K562 (cell line): ENCODE measurements around the gene ACOT7. TPM values are rescaled to one million over a fixed set of nuclear protein-coding genes. Genes with fewer than 3 reads are reported as not detected.

Experiments used
- ATAC-seq: fragments of 200-7000 bp; cut with Tn5 transposase; 3 replicates; pipeline ENCODE4 v1.9.1; 2020; ENCODE audit warnings: moderate library complexity
- BruUV-seq: library from RNA; stranded (reverse); fragments of 400-500 nt; replicated peaks from 2 replicates; lab custom pipeline; 2021; lab: Mats Ljungman, UMichigan
- CTCF ChIA-PET: fragments of 300-600 bp; formaldehyde crosslinking; extraction: SDS; loops from one replicate; lab custom pipeline; 2021; ENCODE audit warnings: low intra/inter-chr PET ratio; lab: Yijun Ruan, JAX
- POLR2A ChIA-PET: fragments of 300-600, 350-650 bp; sonication (Branson Sonifier 250); formaldehyde crosslinking; extraction: SDS; loops from one replicate; lab custom pipeline; 2021; ENCODE audit warnings: antibody characterized with exemption, inconsistent platforms; lab: Yijun Ruan, JAX
- DNase-seq, 4 experiments: peaks; one replicate each; pipeline versions ENCODE4 v3.0.0 to v3.0.0-alpha.2; 2011 to 2018; ENCODE audit warnings: low spot score in 3 of 4, mixed read lengths in 3 of 4; ENCODE audit errors: extremely low read depth in 1 of 4
- FAIRE-seq: peaks from 2 replicates; lab custom pipeline; 2011; peaks lifted over from hg19 to GRCh38; lab: Jason Lieb, UNC
- H2AFZ ChIP-seq: 2 replicates; pipeline ENCODE4 v1.6.0; 2011; ENCODE audit warnings: low read depth, low read length, control low read depth, inconsistent platforms
- H3K27ac ChIP-seq: fragments of 200-600 bp; 3 replicates; pipeline ENCODE4 v1.8.0; 2011; ENCODE audit warnings: low read depth, mild to moderate bottlenecking, control low read depth, inconsistent platforms, low read length, moderate library complexity, mixed read lengths; ENCODE audit errors: extremely low read depth
- H3K27me3 ChIP-seq, 2 experiments: fragments of 300-600 bp in 1 of 2; 2 replicates in 1 of 2; 3 replicates in 1 of 2; pipeline versions ENCODE4 v1.6.0 to v1.8.0; 2011; ENCODE audit warnings: inconsistent platforms in 2 of 2, low read length in 2 of 2, mild to moderate bottlenecking in 1 of 2, mixed read lengths in 1 of 2, moderate library complexity in 1 of 2; ENCODE audit not compliant: control insufficient read depth in 2 of 2, insufficient read depth in 2 of 2
- H3K36me3 ChIP-seq: fragments of 300-600 bp; 3 replicates; pipeline ENCODE4 v1.8.0; 2011; ENCODE audit warnings: mild to moderate bottlenecking, low read length, inconsistent platforms; ENCODE audit not compliant: control insufficient read depth, insufficient read depth
- H3K4me1 ChIP-seq, 2 experiments: fragments of 200-600 bp in 1 of 2; replicated peaks in 1 of 2; 2 replicates in 1 of 2; 3 replicates in 1 of 2; pipeline versions ENCODE4 v1.5.1 to v1.8.0; 2011; ENCODE audit warnings: inconsistent platforms in 2 of 2, low read length in 2 of 2, mild to moderate bottlenecking in 1 of 2, mixed read lengths in 1 of 2, moderate library complexity in 1 of 2; ENCODE audit not compliant: control insufficient read depth in 2 of 2, insufficient read depth in 2 of 2
- H3K4me2 ChIP-seq: 2 replicates; pipeline ENCODE4 v1.6.1; 2011; ENCODE audit warnings: low read length, control low read depth, inconsistent platforms, mixed read lengths; ENCODE audit not compliant: insufficient read depth
- H3K4me3 ChIP-seq: fragments of 200-600 bp; sonication (generic), shearing (Covaris generic); 2 replicates; pipeline ENCODE4 v1.5.1; 2016; ENCODE audit warnings: control low read depth, inconsistent platforms
- H3K79me2 ChIP-seq: fragments of 200-600 bp; 3 replicates; pipeline ENCODE4 v1.8.0; 2011; ENCODE audit warnings: low read length, inconsistent platforms; ENCODE audit not compliant: control insufficient read depth, insufficient read depth
- H3K9ac ChIP-seq, 2 experiments: 2 replicates each; pipeline versions ENCODE4 v1.6.0 to v1.6.1; 2011; ENCODE audit warnings: low read depth in 2 of 2, low read length in 2 of 2, control low read depth in 1 of 2, inconsistent platforms in 1 of 2, mild to moderate bottlenecking in 1 of 2, mixed read lengths in 1 of 2; ENCODE audit not compliant: insufficient read depth in 1 of 2
- H3K9me1 ChIP-seq: one replicate; pipeline ENCODE4 v1.6.0; 2011; ENCODE audit warnings: inconsistent platforms, mild to moderate bottlenecking, low read length, moderate library complexity; ENCODE audit not compliant: control insufficient read depth, insufficient read depth
- H3K9me3 ChIP-seq: replicated peaks from 2 replicates; pipeline ENCODE4 v1.5.1; 2011; ENCODE audit warnings: low read depth, low read length, inconsistent platforms; ENCODE audit not compliant: control insufficient read depth, insufficient read depth
- H4K20me1 ChIP-seq: replicated peaks from 2 replicates; pipeline ENCODE4 v1.6.1; 2011; ENCODE audit warnings: low read length, inconsistent platforms, mixed read lengths; ENCODE audit not compliant: control insufficient read depth, insufficient read depth
- CTCF ChIP-seq, 3 experiments: IDR thresholded peaks in 2 of 3; conservative IDR thresholded peaks in 1 of 3; 2 replicates each; pipeline ENCODE4 v1.5.1; 2011 to 2012; ENCODE audit warnings: low read length in 3 of 3, mild to moderate bottlenecking in 3 of 3, control low read depth in 2 of 3, improper control_type of control experiment in 1 of 3, inconsistent platforms in 1 of 3, low read depth in 1 of 3, mixed read lengths in 1 of 3, moderate library complexity in 1 of 3; ENCODE audit not compliant: insufficient read depth in 2 of 3
- GMEB1 ChIP-seq: fragments of 250-450 bp; sonication (Bioruptor Pico); IDR thresholded peaks from 2 replicates; pipeline ENCODE4 v1.4.0; 2020; ENCODE audit warnings: mild to moderate bottlenecking
- WGBS: fragments of 100-300 bp; shearing (Covaris generic); methylation state at CpG from one replicate; pipeline ENCODE4 v1.1.6; 2016; ENCODE audit warnings: low coverage, mixed read lengths; ENCODE audit not compliant: insufficient coverage; ENCODE audit errors: missing lambda C conversion rate; 5-methylcytosine and 5-hydroxymethylcytosine counted together
- in situ Hi-C: fragments of 300-500 bp; cut with MboI; formaldehyde crosslinking; loops from 4 replicates; pipeline ENCODE4 v1.15.0; 2018; ENCODE audit warnings: inconsistent platforms, mixed read lengths
- intact Hi-C: fragments of 100-400 bp; cut with micrococcal nuclease; formaldehyde crosslinking; loops from 2 replicates; pipeline ENCODE4 v1.14.2; 2022
- polyA plus RNA-seq, 8 experiments: library from polyadenylated mRNA; depleted of rRNA in 4 of 8; stranded (reverse) in 5 of 8; unstranded in 3 of 8; fragments of >200 nt; fragmentation: Nextera tagmentation in 2 of 8; fragmentation: Illumina TruSeq in 1 of 8; extraction: Ambion mirVana in 2 of 8; extraction: Trizol in 1 of 8; gene quantifications; 2 replicates each; pipeline versions ENCODE4 v1.2.1 to v1.2.3, GENCODE V29; 2011 to 2014; ENCODE audit warnings: inconsistent platforms in 1 of 8, missing spikeins in 1 of 8
- total RNA-seq, 7 experiments: library from RNA; depleted of rRNA in 6 of 7; stranded (reverse); fragments of >200 nt in 6 of 7; fragmentation: Illumina TruSeq in 2 of 7; extraction: Trizol in 2 of 7; gene quantifications; 2 replicates each; pipeline versions ENCODE4 v1.2.1 to v1.2.3, GENCODE V29; 2011 to 2021; ENCODE audit warnings: low replicate concordance in 1 of 7

The ACOT7 gene
- total and polyA plus RNA-seq, 9 of the 15 experiments (the other 6 are each of a cell fraction or from before 2014, with no cell fraction given): 7.0 to 92.6 (median 37.2) TPM

- H3K27me3 ChIP-seq: no peaks in the 10 kb centered on the region
- intact Hi-C loops (no loop called here), in situ Hi-C loops (no loop called here)
- no peak overlapping the region for H2AFZ ChIP-seq
- no peaks in the 10 kb centered on the region for H3K9me3 ChIP-seq
- no peak overlapping the region for H3K27ac ChIP-seq
- H3K9me1 ChIP-seq: no peaks in the 10 kb centered on the region
- FAIRE-seq: no peak
- DNase-seq: no peak
- H3K4me3 ChIP-seq: no peak overlapping the region
- ChIA-PET POLR2A (no interaction called here), CTCF (no interaction called here)
- peaks cover 13% of the 10 kb centered on the region for H4K20me1 ChIP-seq
- 62% methylated on average over 8 of the region's 8 CpGs for WGBS
- no peak overlapping the region for H3K4me2 ChIP-seq
- no peak overlapping the region for H3K9ac ChIP-seq
- H3K79me2 ChIP-seq: no peaks in the 10 kb centered on the region
- no peak for ATAC-seq
- BruUV-seq: no TSS peak
- H3K4me1 ChIP-seq: peaks cover 0 to 10% of the 10 kb centered on the region in 2 experiments; a peak in 1 of 5 replicates
- H3K36me3 ChIP-seq: peaks cover 7% of the 10 kb centered on the region; the same call in 2 of the 3 replicates
- TF ChIP-seq CTCF (IDR thresholded peaks at IDR 0.05 in 2 of 3, conservative IDR thresholded peaks at IDR 0.05 in 1 of 3; ENCODE audit: insufficient read depth in 2 of 3, low read depth in 1 of 3, low read length in 3 of 3) (0 out of 6 replicates have a peak, but pooled peaks of 1 of the 3 experiments have one; percentile 1), GMEB1 (no peak)
These were observed 95.0 kb downstream of the ACOT7 start for GRCh38 chr1:6298530-6298929.
